SU-DHL-6 (cell line): Measurements from ENCODE around the gene SAP25.

Experiments
- CTCF ChIP-seq: fragments of 200-600 bp; sonication (generic); IDR thresholded peaks from one replicate; pipeline ENCODE4 v1.5.1; 2017; ENCODE audit warnings: antibody characterized with exemption, mild to moderate bottlenecking, low read length, moderate library complexity; ENCODE audit not compliant: insufficient read depth, poor library complexity, severe bottlenecking
- EZH2phosphoT487 ChIP-seq: fragments of 200-600 bp; sonication (generic), shearing (Covaris generic); conservative IDR thresholded peaks from 2 replicates; pipeline ENCODE4 v1.6.1; 2018; ENCODE audit warnings: mild to moderate bottlenecking, antibody characterized with exemption, low read length, moderate library complexity, mixed read lengths

GRCh38 chr7:100571829-100572116 is 1.9 kb downstream of the SAP25 start:
- TF ChIP-seq CTCF (no peak), EZH2phosphoT487 (no peak)
